PC-9 (cell line): ENCODE results near the gene ASCC1. TPM values are rescaled to one million over a fixed set of nuclear protein-coding genes. Genes with fewer than 3 reads are reported as not detected.

Experiments used
- BruUV-seq: library from RNA; stranded (reverse); fragments of 400-500 nt; replicated peaks from 2 replicates; lab custom pipeline; 2021; lab: Mats Ljungman, UMichigan
- CTCF ChIA-PET: fragments of 300-600 bp; sonication (Branson Sonifier 250); formaldehyde crosslinking; loops from one replicate; lab custom pipeline; 2022; ENCODE audit warnings: antibody characterized with exemption; lab: Charles Lee
- POLR2A ChIA-PET: fragments of 300-600 bp; sonication (Branson Sonifier 250); formaldehyde crosslinking; loops from one replicate; lab custom pipeline; 2022; ENCODE audit warnings: antibody characterized with exemption; ENCODE audit not compliant: unreplicated experiment; lab: Charles Lee
- DNase-seq, 2 experiments: peaks; one replicate each; pipeline versions ENCODE4 v3.0.0 to v3.0.0-alpha.2; 2015 to 2022; ENCODE audit warnings: mixed read lengths in 1 of 2
- H2AFZ ChIP-seq: fragments of 200-600 bp; sonication (generic); 2 replicates; pipeline ENCODE4 v1.8.1; 2017; ENCODE audit warnings: antibody characterized with exemption
- H3F3A ChIP-seq: fragments of 200-600 bp; sonication (generic); 2 replicates; pipeline ENCODE4 v1.8.1; 2017; ENCODE audit warnings: antibody characterized with exemption, mild to moderate bottlenecking, low read depth; ENCODE audit not compliant: insufficient read depth
- H3K27ac ChIP-seq: fragments of 200-600 bp; sonication (generic); 2 replicates; pipeline ENCODE4 v1.6.1; 2016; ENCODE audit warnings: mixed run types
- H3K27me3 ChIP-seq: fragments of 200-600 bp; sonication (generic); 2 replicates; pipeline ENCODE4 v1.6.1; 2016; ENCODE audit warnings: low read depth, mixed run types; ENCODE audit not compliant: insufficient read depth
- H3K36me3 ChIP-seq: fragments of 200-600 bp; sonication (generic); 2 replicates; pipeline ENCODE4 v1.6.1; 2016; ENCODE audit warnings: low read depth, mixed run types
- H3K4me1 ChIP-seq: fragments of 200-600 bp; sonication (generic); replicated peaks from 2 replicates; pipeline ENCODE4 v1.6.1; 2016; ENCODE audit warnings: mixed run types; ENCODE audit not compliant: insufficient read depth
- H3K4me2 ChIP-seq: fragments of 200-600 bp; sonication (generic); 2 replicates; pipeline ENCODE4 v1.6.1; 2017; ENCODE audit warnings: mixed run types
- H3K4me3 ChIP-seq: fragments of 200-600 bp; sonication (generic); 2 replicates; pipeline ENCODE4 v1.6.1; 2016; ENCODE audit warnings: mixed run types
- H3K79me2 ChIP-seq: fragments of 200-600 bp; sonication (generic); 2 replicates; pipeline ENCODE4 v1.6.1; 2017; ENCODE audit warnings: low read depth, mixed run types
- H3K9me2 ChIP-seq: fragments of 200-600 bp; sonication (generic); 2 replicates; pipeline ENCODE4 v1.8.1; 2017; ENCODE audit warnings: mild to moderate bottlenecking; ENCODE audit not compliant: insufficient read depth
- H3K9me3 ChIP-seq: fragments of 200-600 bp; sonication (generic); 2 replicates; pipeline ENCODE4 v1.8.1; 2016; ENCODE audit warnings: low read depth; ENCODE audit not compliant: insufficient read depth
- H4K20me1 ChIP-seq: fragments of 200-600 bp; sonication (generic); 2 replicates; pipeline ENCODE4 v1.8.1; 2017; ENCODE audit not compliant: insufficient read depth
- EZH2 ChIP-seq: fragments of 200-600 bp; sonication (generic); IDR thresholded peaks from 2 replicates; pipeline ENCODE4 v1.8.0; 2017; ENCODE audit warnings: antibody characterized with exemption, low read depth
- intact Hi-C: fragments of 100-400 bp; cut with micrococcal nuclease; formaldehyde crosslinking; loops from one replicate; pipeline ENCODE4 v1.10.0; 2022; ENCODE audit not compliant: unreplicated experiment
- total RNA-seq: library from RNA; stranded (reverse); gene quantifications from 2 replicates; pipeline ENCODE4 v1.2.3, GENCODE V29; 2021
- TF ChIP-seq, protein P1 (sequence below): fragments of 200-600 bp; sonication (generic); conservative IDR thresholded peaks from 2 replicates; pipeline ENCODE4 v1.6.1; 2017; ENCODE audit warnings: mixed run types, antibody characterized with exemption, mild to moderate bottlenecking, moderate library complexity

ASCC1 gene
- total RNA-seq, 1 experiment from 2014 or later: 129 TPM

DNA sequence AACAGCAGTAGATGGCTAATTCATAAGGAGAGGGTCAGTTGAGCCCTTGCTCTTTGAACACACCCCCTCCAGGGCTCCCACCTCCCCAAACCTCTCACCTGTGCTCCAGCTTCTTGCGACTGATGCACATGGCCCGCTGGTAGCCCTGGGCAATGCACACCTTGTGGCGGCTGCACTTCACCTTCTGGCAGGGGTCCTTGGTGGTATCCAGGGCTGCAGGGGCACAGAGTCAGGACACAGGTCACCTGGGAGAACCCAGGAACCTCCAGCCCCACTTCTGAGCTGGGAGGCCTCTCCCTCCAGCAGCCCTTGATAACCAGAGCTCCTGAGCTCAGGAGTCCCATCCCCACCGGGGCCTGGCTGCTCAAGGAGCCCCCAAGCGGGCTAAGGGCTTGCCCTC, 144.0 kb downstream of the ASCC1 start:
- no peaks in the 10 kb centered on the region for H3K36me3 ChIP-seq
- no peak overlapping the region for H3K4me3 ChIP-seq
- H3K9me2 ChIP-seq: no peaks in the 10 kb centered on the region
- H3F3A ChIP-seq: no peaks in the 10 kb centered on the region
- intact Hi-C loops: no loop called here
- H3K27me3 ChIP-seq: no peaks in the 10 kb centered on the region
- no TSS peak for BruUV-seq
- no peak overlapping the region for H3K4me2 ChIP-seq
- POLR2A ChIA-PET: no interaction called here
- H2AFZ ChIP-seq: no peak overlapping the region
- TF ChIP-seq, protein P1, sequence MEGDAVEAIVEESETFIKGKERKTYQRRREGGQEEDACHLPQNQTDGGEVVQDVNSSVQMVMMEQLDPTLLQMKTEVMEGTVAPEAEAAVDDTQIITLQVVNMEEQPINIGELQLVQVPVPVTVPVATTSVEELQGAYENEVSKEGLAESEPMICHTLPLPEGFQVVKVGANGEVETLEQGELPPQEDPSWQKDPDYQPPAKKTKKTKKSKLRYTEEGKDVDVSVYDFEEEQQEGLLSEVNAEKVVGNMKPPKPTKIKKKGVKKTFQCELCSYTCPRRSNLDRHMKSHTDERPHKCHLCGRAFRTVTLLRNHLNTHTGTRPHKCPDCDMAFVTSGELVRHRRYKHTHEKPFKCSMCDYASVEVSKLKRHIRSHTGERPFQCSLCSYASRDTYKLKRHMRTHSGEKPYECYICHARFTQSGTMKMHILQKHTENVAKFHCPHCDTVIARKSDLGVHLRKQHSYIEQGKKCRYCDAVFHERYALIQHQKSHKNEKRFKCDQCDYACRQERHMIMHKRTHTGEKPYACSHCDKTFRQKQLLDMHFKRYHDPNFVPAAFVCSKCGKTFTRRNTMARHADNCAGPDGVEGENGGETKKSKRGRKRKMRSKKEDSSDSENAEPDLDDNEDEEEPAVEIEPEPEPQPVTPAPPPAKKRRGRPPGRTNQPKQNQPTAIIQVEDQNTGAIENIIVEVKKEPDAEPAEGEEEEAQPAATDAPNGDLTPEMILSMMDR: no peak
- TF ChIP-seq EZH2: no peak
- no peak overlapping the region for H3K27ac ChIP-seq
- CTCF ChIA-PET: interaction anchor here (0.6 to 1.0 kb wide), 2 partner anchors 10 to 291 kb away, joined by 3 to 4 read pairs; no protein-coding TSS in a partner anchor
- peaks cover 8% of the 10 kb centered on the region; the same call in 1 of the 2 replicates for H3K4me1 ChIP-seq
- H3K9me3 ChIP-seq: no peaks in the 10 kb centered on the region
- no peaks in the 10 kb centered on the region for H4K20me1 ChIP-seq
- DNase-seq: peak in 1 of 2 experiments; percentile 1
- H3K79me2 ChIP-seq: no peaks in the 10 kb centered on the region

DNA sequence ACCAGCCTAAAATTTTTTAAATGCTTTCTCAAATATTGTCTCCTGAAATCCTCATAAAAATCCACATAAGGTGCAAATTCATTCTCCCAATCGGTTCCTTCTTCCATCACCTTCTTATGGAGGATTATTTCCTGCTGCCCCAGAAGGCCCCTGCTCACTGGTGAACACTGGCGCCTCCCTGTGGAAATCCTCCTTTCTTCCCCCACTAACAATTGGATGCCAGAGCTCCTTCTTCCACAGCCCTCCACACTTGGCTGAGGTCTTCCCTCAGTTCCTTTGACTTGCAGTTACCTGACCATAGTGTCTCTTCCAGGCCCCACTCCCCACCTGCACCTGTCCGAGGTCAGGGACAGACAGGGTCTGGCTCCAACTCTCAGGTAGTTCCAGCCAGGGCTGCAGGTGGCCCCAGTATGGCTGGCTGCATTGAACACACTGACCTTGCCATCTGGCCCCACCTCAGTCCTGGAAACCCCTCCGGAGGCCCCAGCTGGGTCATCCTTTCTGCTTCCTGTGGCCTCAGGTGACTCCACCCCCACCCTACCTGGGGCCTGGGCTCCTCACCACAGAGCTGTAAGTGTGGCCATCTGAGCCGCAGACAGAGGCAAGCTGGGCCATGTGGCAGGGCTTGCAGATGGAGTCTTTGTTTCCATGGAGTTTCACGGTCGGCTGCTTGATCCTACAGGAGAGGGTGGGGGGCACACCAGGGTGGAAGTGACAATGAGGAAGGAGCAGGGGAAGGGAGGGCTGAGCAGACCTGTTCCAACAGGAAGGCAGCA, 146.1 kb downstream of the ASCC1 start:
- Histone ChIP-seq H3K27ac (no peak overlapping the region), H2AFZ (no peak overlapping the region), H3F3A (no peaks in the 10 kb centered on the region; the same call in 1 of the 2 replicates), H4K20me1 (no peaks in the 10 kb centered on the region), H3K27me3 (no peaks in the 10 kb centered on the region), H3K4me2 (no peak overlapping the region), H3K9me2 (no peaks in the 10 kb centered on the region), H3K9me3 (no peaks in the 10 kb centered on the region), H3K4me1 (peaks cover 8% of the 10 kb centered on the region; the same call in 1 of the 2 replicates), H3K4me3 (no peak overlapping the region), H3K36me3 (no peaks in the 10 kb centered on the region), H3K79me2 (no peaks in the 10 kb centered on the region)
- intact Hi-C loops: no loop called here
- no peak for DNase-seq
- POLR2A ChIA-PET: no interaction called here
- TF ChIP-seq EZH2: no peak
- TF ChIP-seq, protein P1: peak; percentile 33; the same call in 1 of the 2 replicates
- BruUV-seq: no TSS peak
- CTCF ChIA-PET: interaction anchor here (1.1 kb wide), 1 partner anchor 21 kb away, joined by 5 read pairs; no protein-coding TSS in a partner anchor

DNA sequence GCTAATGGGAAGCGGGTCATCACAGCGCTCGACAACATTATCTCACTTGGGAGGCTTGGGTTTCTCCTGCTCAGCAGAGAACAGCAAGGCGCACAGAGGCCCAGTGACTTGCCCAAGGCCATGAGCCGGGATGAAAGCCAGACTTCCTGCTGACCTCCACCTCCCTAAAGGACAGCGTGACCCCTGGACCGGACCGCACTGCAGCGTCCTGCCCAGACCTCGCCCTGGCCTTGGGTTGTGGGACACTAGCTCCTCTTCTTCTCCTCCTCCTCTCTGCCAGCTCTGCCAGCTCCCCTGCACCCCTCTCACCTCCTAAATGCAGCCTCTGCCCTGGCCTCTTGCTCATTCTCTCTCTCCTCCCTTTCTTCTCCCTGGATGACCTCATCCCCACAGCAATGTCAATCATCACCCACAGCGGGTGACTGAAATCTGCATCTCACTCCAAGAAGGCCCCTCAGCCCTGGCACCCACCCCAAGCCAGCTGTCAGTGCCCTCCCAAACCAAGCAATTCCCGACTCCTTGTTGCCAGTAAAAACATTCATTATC, 147.1 kb downstream of the ASCC1 start:
- H3K4me3 ChIP-seq: no peak overlapping the region
- intact Hi-C loops: no loop called here
- H3K9me2 ChIP-seq: no peaks in the 10 kb centered on the region
- H2AFZ ChIP-seq: no peak overlapping the region
- no peaks in the 10 kb centered on the region for H3K27me3 ChIP-seq
- peaks cover 11% of the 10 kb centered on the region for H3K4me1 ChIP-seq
- no peaks in the 10 kb centered on the region for H3K9me3 ChIP-seq
- H3F3A ChIP-seq: no peaks in the 10 kb centered on the region; the same call in 1 of the 2 replicates
- no peaks in the 10 kb centered on the region for H4K20me1 ChIP-seq
- H3K27ac ChIP-seq: no peak overlapping the region
- TF ChIP-seq, protein P1: no peak
- TF ChIP-seq EZH2: no peak
- no peaks in the 10 kb centered on the region for H3K79me2 ChIP-seq
- no peaks in the 10 kb centered on the region for H3K36me3 ChIP-seq
- ChIA-PET CTCF (interaction anchor here (0.7 kb wide), 1 partner anchor 20 kb away, joined by 4 read pairs; no protein-coding TSS in a partner anchor), POLR2A (no interaction called here)
- BruUV-seq: no TSS peak
- DNase-seq: peak in 1 of 2 experiments; percentile 21
- no peak overlapping the region for H3K4me2 ChIP-seq
